Kidney (tissue), 14 donors: ENCODE data around the gene UBE2J2. TPM values are rescaled to one million over a fixed set of nuclear protein-coding genes. Genes with fewer than 3 reads are reported as not detected.

Experiments used
- DNase-seq, 5 donors: peaks; one replicate each; pipeline ENCODE4 v3.0.0-alpha.2; 2013 to 2020
- FAIRE-seq: peaks from 2 replicates; lab custom pipeline; 2012; peaks lifted over from hg19 to GRCh38; lab: Jason Lieb, UNC
- H3K27ac ChIP-seq, 2 donors: one replicate each; pipeline ENCODE4 v1.7.0; 2013; ENCODE audit warnings: low read depth in 2 of 2, low read length in 2 of 2, inconsistent platforms in 1 of 2
- H3K27me3 ChIP-seq: one replicate; pipeline ENCODE4 v1.7.1; 2013; ENCODE audit warnings: low read length, inconsistent platforms; ENCODE audit not compliant: control insufficient read depth, insufficient read depth
- H3K36me3 ChIP-seq, 3 donors: one replicate each; pipeline versions ENCODE4 v1.7.0 to v1.7.1; 2013; ENCODE audit warnings: low read length in 3 of 3, control low read depth in 1 of 3, inconsistent platforms in 1 of 3; ENCODE audit not compliant: insufficient read depth in 3 of 3, control insufficient read depth in 2 of 3
- H3K4me1 ChIP-seq, 3 donors: one replicate each; pipeline versions ENCODE4 v1.7.0 to v1.7.1; 2013; ENCODE audit warnings: low read length in 3 of 3, inconsistent platforms in 1 of 3, low read depth in 1 of 3; ENCODE audit not compliant: control insufficient read depth in 2 of 3, insufficient read depth in 2 of 3
- H3K4me3 ChIP-seq, 3 donors: one replicate each; pipeline versions ENCODE4 v1.7.0 to v1.8.1; 2013; ENCODE audit warnings: low read length in 3 of 3, control low read depth in 1 of 3, inconsistent platforms in 1 of 3
- H3K9ac ChIP-seq, 3 donors: one replicate each; pipeline versions ENCODE4 v1.7.0 to v1.7.1; 2013; ENCODE audit warnings: low read length in 3 of 3, control low read depth in 1 of 3, inconsistent platforms in 1 of 3
- H3K9me3 ChIP-seq, 3 donors: one replicate each; pipeline versions ENCODE4 v1.7.0 to v1.7.1; 2013; ENCODE audit warnings: low read length in 3 of 3, control low read depth in 1 of 3, inconsistent platforms in 1 of 3; ENCODE audit not compliant: control insufficient read depth in 2 of 3, insufficient read depth in 1 of 3
- CTCF ChIP-seq: IDR thresholded peaks from 3 replicates; pipeline ENCODE4 v1.5.1; 2012; ENCODE audit warnings: mild to moderate bottlenecking, moderate library complexity, borderline replicate concordance; ENCODE audit not compliant: insufficient read depth; ENCODE audit errors: extremely low read depth
- intact Hi-C: fragments of 100-400 bp; cut with DNase I; formaldehyde crosslinking; loops from one replicate; pipeline ENCODE4 v1.11.1; 2022
- polyA plus RNA-seq: library from polyadenylated mRNA; stranded (reverse); fragments of 350-450 nt; fragmentation: Illumina TruSeq; extraction: RNeasy Lipid Tissue Mini Kit (QIAGEN cat#74804); gene quantifications from one replicate; pipeline ENCODE4 v1.2.3, GENCODE V29; 2014; ENCODE audit warnings: low read depth, low replicate concordance; ENCODE audit not compliant: insufficient read depth
- total RNA-seq: library from RNA; stranded (reverse); fragmentation: NEBNext Ultra II Directional; extraction: Animal tissue kit (Norgen Biotek cat#: 25700); gene quantifications from one replicate; pipeline ENCODE4 v1.2.1, GENCODE V29; 2021
- donor health status: control.
- donor health status: control.
- donor health status: control.
- donor health status: control.
- donor health status: control.
- donor health status: DM: yes; HTN: yes; CAD: no.
- donor health status: Normal renal cell carcinoma (clear cell type).

The UBE2J2 gene
- total and polyA plus RNA-seq, 2 donors from 2014 or later = 56.6 to 57.4 TPM

- no peak for FAIRE-seq
- no peak for TF ChIP-seq CTCF
- Histone ChIP-seq H3K9ac (peak overlapping the region in 2 of 3 donors; percentile 6 to 13), H3K27ac (no peak overlapping the region), H3K36me3 (peaks cover 0 to 6% (median 0%) of the 10 kb centered on the region in 3 donors), H3K4me3 (peak overlapping the region; percentile 53 to 74 (median 71)), H3K4me1 (peaks cover 0 to 36% (median 12%) of the 10 kb centered on the region in 3 donors), H3K9me3 (no peaks in the 10 kb centered on the region), H3K27me3 (no peaks in the 10 kb centered on the region)
- intact Hi-C loops = no loop called here
- no peak for DNase-seq
Observed at GRCh38 chr1:1306661-1307260, 33.1 kb upstream of the UBE2J2 start.

- no peak for TF ChIP-seq CTCF
- Histone ChIP-seq H3K9ac (peak overlapping the region in 1 of 3 donors; percentile 13), H3K9me3 (no peaks in the 10 kb centered on the region), H3K4me1 (peaks cover 0 to 36% (median 12%) of the 10 kb centered on the region in 3 donors), H3K27ac (no peak overlapping the region), H3K4me3 (peak overlapping the region; percentile 53 to 74 (median 71)), H3K27me3 (no peaks in the 10 kb centered on the region), H3K36me3 (peaks cover 0 to 2% (median 0%) of the 10 kb centered on the region in 3 donors)
- FAIRE-seq (no peak), DNase-seq (no peak)
- intact Hi-C loops = no loop called here
Observed at GRCh38 chr1:1306070-1306660, 32.5 kb upstream of the UBE2J2 start.

- no peak for FAIRE-seq
- intact Hi-C loops = no loop called here
- Histone ChIP-seq H3K4me1 (peaks cover 0 to 36% (median 12%) of the 10 kb centered on the region in 3 donors), H3K27ac (peak overlapping the region; percentile 16 to 20), H3K9me3 (no peaks in the 10 kb centered on the region), H3K36me3 (no peaks in the 10 kb centered on the region), H3K4me3 (peak overlapping the region in 1 of 3 donors; percentile 71), H3K9ac (no peak overlapping the region), H3K27me3 (no peaks in the 10 kb centered on the region)
- DNase-seq = peak in 2 of 5 donors; percentile 50 to 90
- TF ChIP-seq CTCF = peak; percentile 7
Observed at GRCh38 chr1:1305300-1306069, 31.8 kb upstream of the UBE2J2 start.
